LNCAP (cell line): Measurements from ENCODE around the gene ACAD10.

ENCODE experiments used
- CTCF ChIP-seq: fragments of 450-650 bp; IDR thresholded peaks from 2 replicates; pipeline ENCODE4 v1.5.1; 2017; ENCODE audit warnings: mild to moderate bottlenecking

The ACAD10 gene

DNA sequence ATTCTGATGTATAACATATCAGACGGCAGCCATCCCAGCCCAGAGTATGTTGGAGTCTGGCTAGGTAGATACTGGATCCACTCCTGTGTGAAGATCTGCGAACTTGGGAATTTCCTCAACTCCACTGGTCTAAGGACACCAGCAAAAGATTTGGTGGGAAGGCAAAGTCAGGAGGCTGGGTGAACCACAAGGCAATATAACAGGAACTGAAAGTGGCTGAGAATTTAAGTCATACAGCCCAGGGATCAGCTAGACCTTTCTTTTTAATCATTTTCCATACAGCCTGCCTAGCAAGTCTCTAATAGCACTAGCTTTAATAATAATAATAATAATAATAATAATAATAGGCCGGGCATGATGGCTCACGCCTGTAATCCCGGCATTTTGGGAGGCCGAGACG is 34.9 kb upstream of the ACAD10 start:
- no peak for TF ChIP-seq CTCF

GRCh38 chr12:111653596-111653995 is 32.3 kb upstream of the ACAD10 start:
- no peak for TF ChIP-seq CTCF

- TF ChIP-seq CTCF, result no peak
Measured at GRCh38 chr12:111655356-111655755, 30.5 kb upstream of the ACAD10 start.

- TF ChIP-seq CTCF, result no peak
Measured at GRCh38 chr12:111656016-111656415, 29.8 kb upstream of the ACAD10 start.

DNA sequence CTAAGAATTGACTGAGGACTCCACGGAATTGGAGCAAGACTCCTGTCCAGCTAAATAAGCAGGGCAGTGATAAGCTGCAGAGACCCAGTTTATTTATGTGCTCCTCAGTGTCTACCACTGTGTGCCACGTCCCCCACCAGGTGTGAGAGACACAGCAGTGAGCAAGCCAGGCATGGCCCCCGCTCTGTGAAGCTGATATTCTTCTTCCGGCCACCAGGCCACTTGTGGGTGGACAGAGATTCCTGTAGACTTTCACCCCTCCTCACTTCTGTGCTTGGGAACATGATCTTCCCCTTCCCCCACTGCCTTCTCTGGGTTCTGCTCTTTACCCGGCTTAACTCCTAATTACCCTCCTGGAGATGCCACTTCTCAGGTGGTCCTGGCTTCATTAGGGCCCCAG is 21.4 kb upstream of the ACAD10 start:
- TF ChIP-seq CTCF, result no peak

DNA sequence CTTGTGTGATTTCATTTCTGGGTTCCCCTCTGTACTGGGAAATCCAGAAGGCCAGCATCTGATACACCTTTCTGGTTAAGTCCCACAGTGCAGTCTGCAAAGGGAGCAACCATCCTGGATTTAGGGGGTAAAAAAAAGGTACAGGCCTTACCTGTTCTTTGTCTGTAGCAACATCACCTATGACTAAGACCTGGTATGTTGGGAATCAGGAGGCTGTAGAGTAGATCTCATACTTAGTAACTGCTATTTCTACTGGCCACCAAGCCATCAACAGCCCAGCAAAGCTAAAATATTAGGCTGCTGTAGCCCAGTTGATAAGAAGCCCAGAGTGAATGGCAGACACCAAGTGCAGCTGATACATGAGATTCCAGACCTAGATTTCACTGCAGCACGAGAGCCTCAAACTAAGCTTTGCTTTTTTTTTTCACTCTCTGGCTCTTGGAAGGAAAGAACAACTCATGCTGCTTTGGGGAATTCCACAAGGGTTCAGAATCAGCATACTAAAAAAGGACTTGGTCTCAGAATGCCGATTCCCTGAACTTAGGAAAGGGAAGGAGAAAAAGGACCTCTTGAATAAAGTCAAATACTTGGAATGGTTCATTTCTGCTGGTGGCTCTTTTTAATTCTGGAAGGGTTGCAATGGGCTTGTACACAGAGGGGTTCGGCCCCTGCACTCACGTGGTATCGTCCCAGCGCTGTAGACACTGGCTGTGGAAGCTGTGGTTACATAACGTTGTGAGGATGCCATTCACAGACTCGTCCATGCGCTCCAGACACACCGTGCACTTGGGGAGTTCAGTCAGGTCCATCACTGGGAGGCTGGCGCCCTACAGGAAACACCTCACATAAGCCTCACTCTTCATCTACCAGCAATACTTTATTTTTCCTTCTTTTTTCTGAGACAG is 20.6 kb upstream of the ACAD10 start:
- TF ChIP-seq CTCF, result no peak

DNA sequence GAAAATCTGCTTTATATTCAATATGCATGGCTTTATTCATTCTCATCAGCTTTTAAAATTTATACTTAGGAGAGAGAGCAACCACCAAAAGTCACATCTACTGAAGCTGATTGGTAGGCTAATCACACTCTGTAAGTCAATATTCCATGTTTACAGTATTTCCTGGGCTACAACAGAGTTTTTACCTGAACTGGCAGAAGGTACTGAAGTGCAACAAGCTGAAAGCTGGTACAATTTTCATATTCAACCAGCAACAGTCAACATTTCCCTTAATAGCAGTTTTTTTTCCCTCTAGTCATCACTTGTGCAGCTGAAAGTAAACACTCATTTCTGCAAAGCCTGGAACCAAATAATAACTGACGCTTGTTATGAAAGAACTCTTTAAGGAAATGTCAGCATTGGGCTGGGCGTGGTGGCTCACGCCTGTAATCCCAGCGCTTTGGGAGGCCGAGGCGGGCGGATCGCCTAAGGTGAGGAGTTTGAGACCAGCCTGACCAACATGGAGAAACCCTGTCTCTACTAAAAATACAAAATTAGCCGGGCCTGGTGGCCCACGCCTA is 13.0 kb upstream of the ACAD10 start:
- no peak for TF ChIP-seq CTCF
